HepG2 (cell line): Measurements from ENCODE around the gene BLVRB. TPM values are rescaled to one million over a fixed set of nuclear protein-coding genes. Genes with fewer than 3 reads are reported as not detected.

Experiments
- BATF2 ChIP-seq: sonication (generic); formaldehyde crosslinking; IDR thresholded peaks from 2 replicates; pipeline ENCODE4 v1.8.0; 2022; ENCODE audit warnings: mild to moderate bottlenecking, missing genetic modification reagents, moderate library complexity
- CREM ChIP-seq, 2 experiments: sonication (generic) in 1 of 2; formaldehyde crosslinking in 1 of 2; IDR thresholded peaks; 2 replicates each; pipeline versions ENCODE4 v1.4.0 to v1.6.1; 2016 to 2020; ENCODE audit warnings: antibody characterized with exemption in 1 of 2, mild to moderate bottlenecking in 1 of 2, missing genetic modification reagents in 1 of 2
- DNMT1 ChIP-seq: sonication (generic); formaldehyde crosslinking; IDR thresholded peaks from 2 replicates; pipeline ENCODE4 v1.5.1; 2020; ENCODE audit warnings: mild to moderate bottlenecking, missing genetic modification reagents
- EEA1 ChIP-seq: sonication (generic); formaldehyde crosslinking; IDR thresholded peaks from 2 replicates; pipeline ENCODE4 v1.5.1; 2020; ENCODE audit warnings: mild to moderate bottlenecking, missing genetic modification reagents, borderline replicate concordance
- HBP1 ChIP-seq: IDR thresholded peaks from 2 replicates; pipeline ENCODE4 v1.6.1; 2016; ENCODE audit warnings: low read depth, control low read depth
- IKZF4 ChIP-seq: sonication (generic); formaldehyde crosslinking; IDR thresholded peaks from 2 replicates; pipeline ENCODE4 v1.5.1; 2020; ENCODE audit warnings: borderline replicate concordance, mild to moderate bottlenecking, low read depth, missing genetic modification reagents; ENCODE audit errors: not compliant biosample characterization
- IRF2 ChIP-seq: IDR thresholded peaks from 2 replicates; pipeline ENCODE4 v1.6.1; 2018; ENCODE audit warnings: missing genetic modification reagents, missing compliant biosample characterization
- KDM5B ChIP-seq: sonication (generic); formaldehyde crosslinking; IDR thresholded peaks from 2 replicates; pipeline ENCODE4 v1.4.0; 2020; ENCODE audit warnings: missing genetic modification reagents, mild to moderate bottlenecking, borderline replicate concordance
- NCOA2 ChIP-seq: sonication (generic); formaldehyde crosslinking; IDR thresholded peaks from 2 replicates; pipeline ENCODE4 v1.8.0; 2022; ENCODE audit warnings: inconsistent platforms
- NR0B2 ChIP-seq: sonication (generic); formaldehyde crosslinking; IDR thresholded peaks from 2 replicates; pipeline ENCODE4 v1.4.0; 2020; ENCODE audit warnings: mild to moderate bottlenecking, missing genetic modification reagents
- NR2F6 ChIP-seq, 2 experiments: IDR thresholded peaks; 2 replicates each; pipeline ENCODE4 v1.6.1; 2016; ENCODE audit warnings: antibody characterized with exemption in 1 of 2, mild to moderate bottlenecking in 1 of 2
- PBX3 ChIP-seq: sonication (generic); formaldehyde crosslinking; IDR thresholded peaks from 2 replicates; pipeline ENCODE4 v1.8.1; 2023; ENCODE audit warnings: missing genetic modification reagents, inconsistent platforms, borderline replicate concordance
- POLR2A ChIP-seq, 2 experiments: IDR thresholded peaks; 2 replicates each; pipeline ENCODE4 v1.6.1; 2011; ENCODE audit warnings: low read depth in 2 of 2, low read length in 2 of 2, mild to moderate bottlenecking in 1 of 2, moderate library complexity in 1 of 2; ENCODE audit not compliant: insufficient read depth in 1 of 2
- SRSF4 ChIP-seq: fragments of 200-400 bp; formaldehyde crosslinking; IDR thresholded peaks from one replicate; pipeline ENCODE4 v1.6.1; 2018; ENCODE audit warnings: mild to moderate bottlenecking, low read depth, low read length, moderate library complexity; ENCODE audit not compliant: poor library complexity, severe bottlenecking
- U2AF1 ChIP-seq: fragments of 200-400 bp; formaldehyde crosslinking; optimal IDR thresholded peaks from 2 replicates; pipeline ENCODE3; 2017; ENCODE audit warnings: mild to moderate bottlenecking, low read depth, low read length
- ZBTB38 ChIP-seq: sonication (generic); formaldehyde crosslinking; IDR thresholded peaks from 2 replicates; pipeline ENCODE4 v1.5.1; 2020; ENCODE audit warnings: mild to moderate bottlenecking, missing genetic modification reagents
- ZFP36 ChIP-seq: fragments of 150-350 bp; IDR thresholded peaks from 2 replicates; pipeline ENCODE4 v1.6.1; 2018; ENCODE audit warnings: borderline replicate concordance, low read length, low read depth; ENCODE audit not compliant: partially characterized antibody
- ZGPAT ChIP-seq: IDR thresholded peaks from 2 replicates; pipeline ENCODE4 v1.6.1; 2016; ENCODE audit warnings: mild to moderate bottlenecking
- ZNF251 ChIP-seq: sonication (generic); formaldehyde crosslinking; IDR thresholded peaks from 2 replicates; pipeline ENCODE4 v1.9.0; 2021; ENCODE audit warnings: mild to moderate bottlenecking, missing genetic modification reagents
- ZNF576 ChIP-seq: sonication (generic); formaldehyde crosslinking; IDR thresholded peaks from 2 replicates; pipeline ENCODE4 v1.4.0; 2020; ENCODE audit warnings: mild to moderate bottlenecking, missing genetic modification reagents
- ZNF878 ChIP-seq: sonication (generic); formaldehyde crosslinking; IDR thresholded peaks from 2 replicates; pipeline ENCODE4 v1.8.1; 2023; ENCODE audit warnings: mild to moderate bottlenecking, missing genetic modification reagents, moderate library complexity
- ZSCAN29 ChIP-seq: sonication (generic); formaldehyde crosslinking; conservative IDR thresholded peaks from 2 replicates; pipeline ENCODE4 v1.4.0; 2020; ENCODE audit warnings: mild to moderate bottlenecking, missing genetic modification reagents
- polyA plus RNA-seq, 8 experiments: library from polyadenylated mRNA; depleted of rRNA in 3 of 8; stranded (reverse) in 7 of 8; unstranded in 1 of 8; fragments of >200 nt; fragmentation: Illumina TruSeq in 4 of 8; extraction: Trizol in 4 of 8; gene quantifications; 2 replicates each; pipeline versions ENCODE4 v1.2.1 to v1.2.3, GENCODE V29; 2011 to 2016; ENCODE audit warnings: low read depth in 4 of 8, missing spikeins in 1 of 8, mixed read lengths in 1 of 8; ENCODE audit not compliant: insufficient read depth in 1 of 8
- total RNA-seq, 5 experiments: library from RNA; depleted of rRNA; stranded (reverse); fragments of >200 nt; fragmentation: Illumina TruSeq; extraction: Trizol; gene quantifications; 2 replicates each; pipeline ENCODE4 v1.2.3, GENCODE V29; 2016; ENCODE audit warnings: low read depth in 1 of 5

The BLVRB gene
- total and polyA plus RNA-seq, 2 of the 13 experiments (the other 11 are each of a cell fraction or from before 2014, with no cell fraction given) = 25.9 to 51.4 TPM

GRCh38 chr19:40420766-40421765 is 44.5 kb downstream of the BLVRB start (continued):
- TF ChIP-seq DNMT1 (CRISPR knock-in tag) (peak; percentile 64), EEA1 (peak; percentile 85; the same call in 1 of the 2 replicates), NCOA2 (no peak; the same call in 1 of the 2 replicates), ZNF251 (CRISPR knock-in tag) (no peak), NR0B2 (CRISPR knock-in tag) (0 out of 2 replicates have a peak, but pooled peaks have one; percentile 78), CREM (IDR thresholded peaks at IDR 0.05) (0 out of 2 replicates have a peak, but pooled peaks have one; percentile 37), CREM (CRISPR knock-in tag; IDR thresholded peaks at IDR 0.05) (no peak), POLR2A (IDR thresholded peaks at IDR 0.05; ENCODE audit: insufficient read depth in 1 of 2, low read depth in 2 of 2, low read length in 2 of 2) (peak; percentile 69 to 85), SRSF4 (no peak), ZNF576 (CRISPR knock-in tag) (peak; percentile 81; the same call in 1 of the 2 replicates), ZBTB38 (CRISPR knock-in tag) (peak; percentile 75), ZSCAN29 (CRISPR knock-in tag) (no peak), IRF2 (peak; percentile 65; the same call in 1 of the 2 replicates), HBP1 (CRISPR knock-in tag) (peak; percentile 88), ZFP36 (peak; percentile 77), IKZF4 (CRISPR knock-in tag) (peak; percentile 92), NR2F6 (IDR thresholded peaks at IDR 0.05) (peak; percentile 7; the same call in 1 of the 2 replicates), NR2F6 (CRISPR knock-in tag; IDR thresholded peaks at IDR 0.05) (peak; percentile 58; the same call in 1 of the 2 replicates), KDM5B (CRISPR knock-in tag) (peak; percentile 87), BATF2 (CRISPR knock-in tag) (no peak), U2AF1 (no peak), PBX3 (peak; percentile 57; the same call in 1 of the 2 replicates), ZGPAT (peak; percentile 88), ZNF878 (peak; percentile 97)
